OCI-LY7 (cell line): ENCODE results near the gene GPR87. TPM values are rescaled to one million over a fixed set of nuclear protein-coding genes. Genes with fewer than 3 reads are reported as not detected.

Source experiments
- BruUV-seq: library from RNA; stranded (reverse); fragments of 400-500 nt; replicated peaks from 2 replicates; lab custom pipeline; 2021; lab: Mats Ljungman, UMichigan
- CTCF ChIA-PET: fragments of 300-600 bp; sonication (Branson Sonifier 250); formaldehyde crosslinking; loops from one replicate; lab custom pipeline; 2022; ENCODE audit warnings: antibody characterized with exemption; ENCODE audit not compliant: unreplicated experiment; lab: Charles Lee
- POLR2A ChIA-PET: fragments of 300-600 bp; sonication (Branson Sonifier 250); formaldehyde crosslinking; loops from one replicate; lab custom pipeline; 2022; ENCODE audit warnings: antibody characterized with exemption; lab: Charles Lee
- DNase-seq: peaks from one replicate; pipeline ENCODE4 v3.0.0-alpha.2; 2015; ENCODE audit warnings: low spot score
- H2AFZ ChIP-seq: fragments of 200-600 bp; sonication (generic), shearing (Covaris generic); 2 replicates; pipeline ENCODE4 v1.6.1; 2014; ENCODE audit warnings: mild to moderate bottlenecking, antibody characterized with exemption, low read length, moderate library complexity
- H3K27ac ChIP-seq: fragments of 200-600 bp; sonication (generic); 2 replicates; pipeline ENCODE4 v1.5.1; 2014; ENCODE audit warnings: mixed run types, low read depth, mild to moderate bottlenecking, moderate library complexity, low read length, inconsistent platforms; ENCODE audit not compliant: poor library complexity, severe bottlenecking
- H3K36me3 ChIP-seq: fragments of 200-600 bp; sonication (generic); 2 replicates; pipeline ENCODE4 v1.6.1; 2014; ENCODE audit warnings: mild to moderate bottlenecking, antibody characterized with exemption, low read length, moderate library complexity, mixed read lengths; ENCODE audit not compliant: insufficient read depth
- H3K4me1 ChIP-seq: fragments of 200-600 bp; sonication (generic); 2 replicates; pipeline ENCODE4 v1.5.1; 2014; ENCODE audit warnings: mild to moderate bottlenecking, low read length; ENCODE audit not compliant: insufficient read depth, poor library complexity, severe bottlenecking
- H3K4me2 ChIP-seq: fragments of 200-600 bp; sonication (generic); 2 replicates; pipeline ENCODE4 v1.6.1; 2014; ENCODE audit warnings: mild to moderate bottlenecking, low read length
- H3K4me3 ChIP-seq: fragments of 200-600 bp; sonication (generic); 2 replicates; pipeline ENCODE4 v1.5.1; 2014; ENCODE audit warnings: mild to moderate bottlenecking, low read depth, low read length; ENCODE audit not compliant: poor library complexity, severe bottlenecking
- H3K79me2 ChIP-seq: fragments of 200-600 bp; sonication (generic); 2 replicates; pipeline ENCODE4 v1.6.1; 2016; ENCODE audit warnings: low read depth, mild to moderate bottlenecking, low read length, moderate library complexity, mixed read lengths; ENCODE audit not compliant: insufficient read depth
- H3K9me2 ChIP-seq: fragments of 200-600 bp; sonication (generic); 2 replicates; pipeline ENCODE4 v1.6.1; 2016; ENCODE audit warnings: mild to moderate bottlenecking, low read length, mixed read lengths; ENCODE audit not compliant: insufficient read depth
- H3K9me3 ChIP-seq: fragments of 200-600 bp; sonication (generic); 2 replicates; pipeline ENCODE4 v1.6.1; 2014; ENCODE audit warnings: mild to moderate bottlenecking, mixed run types, low read length, mixed read lengths
- H4K20me1 ChIP-seq: fragments of 200-600 bp; sonication (generic); 2 replicates; pipeline ENCODE4 v1.6.1; 2014; ENCODE audit warnings: mild to moderate bottlenecking, antibody characterized with exemption, low read length, moderate library complexity, mixed read lengths; ENCODE audit not compliant: insufficient read depth
- CTCF ChIP-seq: fragments of 200-600 bp; sonication (generic); conservative IDR thresholded peaks from 2 replicates; pipeline ENCODE4 v1.5.1; 2014; ENCODE audit warnings: mild to moderate bottlenecking, antibody characterized with exemption, low read length, moderate library complexity, mixed read lengths
- EZH2phosphoT487 ChIP-seq: fragments of 200-600 bp; sonication (generic); IDR thresholded peaks from 2 replicates; pipeline ENCODE4 v1.6.1; 2018; ENCODE audit warnings: low read depth, borderline replicate concordance, mild to moderate bottlenecking, mixed run types, antibody characterized with exemption, low read length, moderate library complexity, mixed read lengths
- intact Hi-C: fragments of 100-400 bp; cut with micrococcal nuclease; formaldehyde crosslinking; loops from one replicate; pipeline ENCODE4 v1.10.0; 2022; ENCODE audit not compliant: unreplicated experiment
- total RNA-seq, 2 experiments: library from RNA; depleted of rRNA in 1 of 2; stranded (reverse); fragments of >200 nt in 1 of 2; shearing (Covaris generic) in 1 of 2; gene quantifications; 2 replicates each; pipeline ENCODE4 v1.2.3, GENCODE V29; 2014 to 2022

Gene GPR87
- total RNA-seq, 2 experiments from 2014 or later: not detected

GRCh38 chr3:151356794-151357462 lies 40.3 kb upstream of the GPR87 start:
- Histone ChIP-seq H3K79me2 (no peaks in the 10 kb centered on the region), H3K4me2 (no peak overlapping the region), H3K27ac (no peak overlapping the region), H3K9me2 (no peaks in the 10 kb centered on the region), H3K36me3 (peaks cover 10% of the 10 kb centered on the region; the same call in 1 of the 2 replicates), H3K9me3 (no peaks in the 10 kb centered on the region), H4K20me1 (no peaks in the 10 kb centered on the region; the same call in 1 of the 2 replicates), H2AFZ (no peak overlapping the region), H3K4me1 (no peaks in the 10 kb centered on the region), H3K4me3 (no peak overlapping the region)
- ChIA-PET CTCF (no interaction called here), POLR2A (interaction anchor here (1.1 to 1.3 kb wide), 2 partner anchors 10 to 89 kb away, joined by 3 to 4 read pairs; no protein-coding TSS in a partner anchor)
- DNase-seq: no peak
- no peak for TF ChIP-seq EZH2phosphoT487
- TF ChIP-seq CTCF: no peak
- no TSS peak for BruUV-seq
- intact Hi-C loops: no loop called here

DNA sequence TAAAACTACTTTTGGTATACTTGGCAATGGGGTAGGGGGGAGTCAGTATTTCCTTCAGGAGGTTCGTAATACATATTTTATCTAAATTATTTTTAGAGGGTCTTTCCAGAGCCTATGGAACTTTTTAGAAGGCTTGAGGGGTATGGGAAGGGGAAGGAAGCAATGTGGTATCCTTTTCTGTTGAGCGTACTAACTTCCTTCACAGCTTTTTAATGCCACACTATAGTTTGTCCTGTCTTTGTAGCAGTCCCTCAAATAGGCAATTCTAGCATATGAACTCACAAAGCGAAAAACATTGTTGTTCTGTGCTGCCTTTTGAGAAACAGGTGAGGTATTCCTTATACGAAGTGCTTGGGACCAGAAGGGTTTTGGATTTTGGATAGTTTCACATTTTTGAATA lies 35.0 kb upstream of the GPR87 start:
- H3K4me1 ChIP-seq: no peaks in the 10 kb centered on the region
- 0 out of 2 replicates have a peak, but pooled peaks cover 4% of the 10 kb centered on the region for H3K36me3 ChIP-seq
- intact Hi-C loops: no loop called here
- H3K9me2 ChIP-seq: no peaks in the 10 kb centered on the region
- H3K4me2 ChIP-seq: no peak overlapping the region
- no peak overlapping the region for H3K27ac ChIP-seq
- no peak overlapping the region for H2AFZ ChIP-seq
- no peaks in the 10 kb centered on the region for H3K79me2 ChIP-seq
- TF ChIP-seq EZH2phosphoT487: no peak
- TF ChIP-seq CTCF: no peak
- H3K4me3 ChIP-seq: no peak overlapping the region
- no peaks in the 10 kb centered on the region for H3K9me3 ChIP-seq
- H4K20me1 ChIP-seq: no peaks in the 10 kb centered on the region
- no peak for DNase-seq
- BruUV-seq: no TSS peak
- POLR2A ChIA-PET: no interaction called here
- CTCF ChIA-PET: no interaction called here

DNA sequence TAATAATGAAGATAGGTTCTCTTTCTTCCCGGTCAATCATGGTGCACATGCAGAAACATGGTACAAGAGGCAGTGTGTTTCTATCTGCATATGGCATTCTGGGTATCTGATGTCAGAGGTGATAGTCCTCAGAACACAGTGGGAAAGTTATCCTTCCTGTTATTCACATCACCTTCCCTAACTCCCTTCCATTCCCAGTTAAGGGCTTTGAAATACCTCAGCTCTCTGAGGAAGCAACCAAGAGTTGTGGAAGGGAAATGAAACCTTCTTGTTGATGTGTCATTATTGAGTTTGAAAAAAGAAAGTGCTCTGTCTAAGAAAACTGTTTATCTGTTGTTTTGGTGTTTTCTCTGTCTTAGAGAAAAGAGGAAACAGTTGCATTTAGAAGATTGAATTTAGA lies 34.6 kb upstream of the GPR87 start:
- Histone ChIP-seq H4K20me1 (no peaks in the 10 kb centered on the region), H3K4me3 (no peak overlapping the region), H3K27ac (no peak overlapping the region), H2AFZ (no peak overlapping the region), H3K36me3 (0 out of 2 replicates have a peak, but pooled peaks cover 4% of the 10 kb centered on the region), H3K4me2 (no peak overlapping the region), H3K9me2 (no peaks in the 10 kb centered on the region), H3K4me1 (no peaks in the 10 kb centered on the region), H3K9me3 (no peaks in the 10 kb centered on the region), H3K79me2 (no peaks in the 10 kb centered on the region)
- intact Hi-C loops: no loop called here
- no TSS peak for BruUV-seq
- DNase-seq: no peak
- TF ChIP-seq CTCF (no peak), EZH2phosphoT487 (no peak)
- ChIA-PET POLR2A (no interaction called here), CTCF (no interaction called here)
